ENCODE results near the gene CRK. TPM values are rescaled to one million over a fixed set of nuclear protein-coding genes. Genes with fewer than 3 reads are reported as not detected.
"Not testable (repeated sequence)": the region's sequence is repeated elsewhere in the genome, so short reads cannot be mapped to it uniquely, and the experiment has no call there.

CRK gene
- total and polyA plus RNA-seq, 7 donors = 33.6 to 88.7 (median 67.7) TPM

DNA sequence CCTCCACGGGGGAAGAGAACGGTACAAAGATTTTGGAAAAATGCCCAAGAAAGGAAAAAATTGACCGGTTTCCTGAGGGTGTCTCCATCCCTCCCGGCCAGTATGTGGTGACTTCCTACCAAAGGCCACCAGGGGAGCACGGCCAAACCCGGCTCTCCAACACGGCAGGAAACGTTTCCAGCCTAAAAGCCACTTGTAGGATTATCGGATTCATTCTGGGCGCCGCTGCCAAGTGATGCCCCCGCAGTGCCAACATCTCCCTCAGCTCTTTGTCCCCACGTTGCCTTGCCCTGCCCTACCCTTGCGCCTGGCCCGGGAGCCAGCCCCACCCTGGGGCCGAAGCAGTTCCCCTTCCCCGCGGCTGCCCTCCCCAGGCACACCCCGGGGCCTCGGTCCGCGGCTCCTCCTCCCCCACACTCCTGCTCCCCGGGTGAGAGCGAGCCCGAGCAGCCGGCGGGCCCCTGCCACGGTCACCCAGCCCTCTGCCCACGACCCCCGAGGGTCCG lies 688 bp downstream of the CRK start:
- Histone ChIP-seq H3K4me3 (peak overlapping the region; percentile 64 to 98 (median 81)), H3K36me3 (peaks cover 0 to 10% (median 0%) of the 10 kb centered on the region in 4 donors), H3K27me3 (no peaks in the 10 kb centered on the region), H3K27ac (peak overlapping the region; percentile 96 to 100 (median 98)), H3K4me1 (peaks cover 0 to 58% (median 50%) of the 10 kb centered on the region in 4 donors), H3K9me3 (no peaks in the 10 kb centered on the region)
- TF ChIP-seq EP300 (IDR thresholded peaks at IDR 0.05) (no peak), POLR2AphosphoS5 (IDR thresholded peaks at IDR 0.05) (peak in 3 of 4 donors; percentile 26 to 43 (median 42)), POLR2A (IDR thresholded peaks at IDR 0.05) (no peak)
- TF ChIP-seq, protein P1, sequence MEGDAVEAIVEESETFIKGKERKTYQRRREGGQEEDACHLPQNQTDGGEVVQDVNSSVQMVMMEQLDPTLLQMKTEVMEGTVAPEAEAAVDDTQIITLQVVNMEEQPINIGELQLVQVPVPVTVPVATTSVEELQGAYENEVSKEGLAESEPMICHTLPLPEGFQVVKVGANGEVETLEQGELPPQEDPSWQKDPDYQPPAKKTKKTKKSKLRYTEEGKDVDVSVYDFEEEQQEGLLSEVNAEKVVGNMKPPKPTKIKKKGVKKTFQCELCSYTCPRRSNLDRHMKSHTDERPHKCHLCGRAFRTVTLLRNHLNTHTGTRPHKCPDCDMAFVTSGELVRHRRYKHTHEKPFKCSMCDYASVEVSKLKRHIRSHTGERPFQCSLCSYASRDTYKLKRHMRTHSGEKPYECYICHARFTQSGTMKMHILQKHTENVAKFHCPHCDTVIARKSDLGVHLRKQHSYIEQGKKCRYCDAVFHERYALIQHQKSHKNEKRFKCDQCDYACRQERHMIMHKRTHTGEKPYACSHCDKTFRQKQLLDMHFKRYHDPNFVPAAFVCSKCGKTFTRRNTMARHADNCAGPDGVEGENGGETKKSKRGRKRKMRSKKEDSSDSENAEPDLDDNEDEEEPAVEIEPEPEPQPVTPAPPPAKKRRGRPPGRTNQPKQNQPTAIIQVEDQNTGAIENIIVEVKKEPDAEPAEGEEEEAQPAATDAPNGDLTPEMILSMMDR (IDR thresholded peaks at IDR 0.05) = peak; percentile 37 to 76 (median 64)
- intact Hi-C loops (cut with DNase I) = loop anchor here (2.0 kb wide), 1 partner anchor 91 kb away; no protein-coding TSS in a partner anchor
- peak; percentile 89 for DNase-seq
- WGBS, 2 donors = 0% methylated on average over 31 of the region's 31 CpGs

DNA sequence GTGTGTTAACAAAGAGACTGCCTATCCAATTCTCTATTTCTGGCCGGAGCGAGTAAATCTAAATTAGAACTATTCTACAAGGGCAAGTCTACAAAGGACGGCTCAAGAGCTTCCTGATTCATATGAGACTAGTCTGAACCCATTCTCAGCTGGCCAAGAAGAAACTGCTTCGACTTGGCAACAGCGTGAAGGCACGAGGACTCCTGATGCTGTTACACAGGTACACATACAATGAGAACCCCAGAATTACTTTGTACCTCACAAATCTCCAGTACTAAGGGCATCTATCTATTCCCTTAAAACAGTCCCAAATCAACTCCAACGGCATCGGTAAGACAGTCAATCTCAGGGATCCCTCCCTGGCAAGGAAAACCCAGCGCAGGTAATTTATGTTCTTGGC lies 1.5 kb downstream of the CRK start:
- Histone ChIP-seq H3K27me3 (no peaks in the 10 kb centered on the region), H3K4me1 (peaks cover 0 to 57% (median 46%) of the 10 kb centered on the region in 4 donors), H3K4me3 (peak overlapping the region; percentile 64 to 98 (median 81)), H3K9me3 (no peaks in the 10 kb centered on the region), H3K27ac (peak overlapping the region; percentile 96 to 100 (median 98)), H3K36me3 (peaks cover 0 to 10% (median 0%) of the 10 kb centered on the region in 4 donors)
- no peak for DNase-seq
- intact Hi-C loops (cut with DNase I) = loop anchor here (2.0 to 5.0 kb wide), 2 partner anchors 57 to 90 kb away; no protein-coding TSS in a partner anchor
- TF ChIP-seq EP300 (IDR thresholded peaks at IDR 0.05) (no peak), POLR2A (IDR thresholded peaks at IDR 0.05) (no peak), POLR2AphosphoS5 (IDR thresholded peaks at IDR 0.05) (no peak)
- TF ChIP-seq, protein P1 (IDR thresholded peaks at IDR 0.05) = no peak
- 53 to 76% methylated on average over 9 of the region's 9 CpGs for WGBS, 2 donors

DNA sequence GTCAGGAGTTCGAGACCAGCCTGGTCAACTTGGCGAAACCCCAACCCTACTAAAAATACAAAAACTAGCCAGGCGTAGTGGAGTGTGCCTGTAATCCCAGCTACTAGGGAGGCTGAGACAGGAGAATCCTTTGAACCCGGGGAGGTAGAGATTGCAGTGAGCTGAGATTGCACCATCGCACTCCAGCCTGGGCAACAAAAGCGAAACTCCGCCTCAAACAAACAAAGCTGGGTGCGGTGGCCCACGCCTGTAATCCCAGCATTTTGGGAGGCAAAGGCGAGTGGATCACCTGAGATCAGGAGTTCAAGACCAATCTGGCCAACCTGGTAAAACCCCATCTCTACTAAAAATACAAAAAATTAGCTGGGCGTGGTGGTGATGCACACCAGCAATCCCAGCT lies 2.3 kb downstream of the CRK start:
- WGBS, 2 donors = 40 to 79% methylated on average over 11 of the region's 11 CpGs
- H3K36me3 ChIP-seq, H3K9me3 ChIP-seq, H3K27me3 ChIP-seq, DNase-seq: not testable (repeated sequence)
- peak overlapping the region in 1 of 4 donors; percentile 98 for H3K4me3 ChIP-seq
- intact Hi-C loops (cut with DNase I) = loop anchor here (2.0 to 5.0 kb wide), 2 partner anchors 56 to 89 kb away; no protein-coding TSS in a partner anchor
- H3K27ac ChIP-seq = peak overlapping the region in 3 of 4 donors; percentile 96 to 100 (median 99)
- H3K4me1 ChIP-seq = peaks cover 0 to 65% (median 54%) of the 10 kb centered on the region in 4 donors

DNA sequence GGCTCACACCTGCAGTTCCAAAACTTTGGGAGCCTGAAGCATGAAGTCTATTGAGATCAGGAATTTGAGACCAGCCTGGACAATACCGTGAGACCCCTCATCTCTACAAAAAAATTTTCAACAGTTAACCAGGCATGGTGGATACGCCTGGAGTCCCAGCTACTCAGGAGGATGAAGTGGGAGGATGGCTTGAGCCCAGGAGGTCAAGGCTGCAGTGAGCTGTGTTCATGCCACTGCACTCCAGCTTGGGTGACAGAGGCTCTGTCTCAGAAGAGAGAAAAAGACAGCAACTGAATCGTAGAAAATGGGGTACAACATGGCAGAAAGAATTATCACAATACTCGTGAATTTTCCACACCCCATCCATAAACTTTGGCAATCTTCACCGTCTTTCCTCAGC lies 3.2 kb downstream of the CRK start:
- H3K4me3 ChIP-seq = no peak overlapping the region
- TF ChIP-seq POLR2A (IDR thresholded peaks at IDR 0.05) (no peak), POLR2AphosphoS5 (IDR thresholded peaks at IDR 0.05) (no peak), EP300 (IDR thresholded peaks at IDR 0.05) (no peak)
- TF ChIP-seq, protein P1 (IDR thresholded peaks at IDR 0.05) = no peak
- intact Hi-C loops (cut with DNase I) = loop anchor here (5.0 kb wide), 1 partner anchor 56 kb away; no protein-coding TSS in a partner anchor
- peaks cover 0 to 10% (median 0%) of the 10 kb centered on the region in 4 donors for H3K36me3 ChIP-seq
- no peaks in the 10 kb centered on the region for H3K27me3 ChIP-seq
- peaks cover 0 to 68% (median 56%) of the 10 kb centered on the region in 4 donors for H3K4me1 ChIP-seq
- H3K27ac ChIP-seq = peak overlapping the region in 1 of 4 donors; percentile 8
- no peaks in the 10 kb centered on the region for H3K9me3 ChIP-seq
- WGBS, 2 donors = 41 to 77% methylated on average over 5 of the region's 5 CpGs
- no peak for DNase-seq

DNA sequence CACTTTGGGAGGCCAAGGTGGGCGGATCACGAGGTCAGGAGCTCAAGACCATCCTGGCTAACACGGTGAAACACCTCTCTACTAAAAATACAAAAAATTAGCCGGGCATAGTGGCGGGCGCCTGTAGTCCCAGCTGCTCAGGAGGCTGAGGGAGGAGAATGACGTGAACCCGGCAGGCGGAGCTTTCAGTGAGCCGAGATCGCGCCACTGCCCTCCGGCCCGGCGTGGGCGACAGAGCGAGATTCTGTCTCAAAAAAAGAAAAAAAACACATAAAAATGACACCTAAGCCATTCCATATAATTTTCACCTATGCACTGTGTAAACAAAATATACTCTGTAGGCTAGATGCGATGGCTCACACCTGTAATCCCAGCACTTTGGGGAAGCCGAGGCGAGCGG lies 5.8 kb downstream of the CRK start:
- intact Hi-C loops (cut with DNase I) = loop anchor here (5.0 kb wide), 1 partner anchor 53 kb away; no protein-coding TSS in a partner anchor
- peaks cover 0 to 67% (median 52%) of the 10 kb centered on the region in 4 donors for H3K4me1 ChIP-seq

More for the DNA sequence above, 5.8 kb downstream of the CRK start:
- not testable (repeated sequence) for DNase-seq, H3K9me3 ChIP-seq, H3K4me3 ChIP-seq, H3K27me3 ChIP-seq, H3K36me3 ChIP-seq, H3K27ac ChIP-seq
- WGBS, 2 donors = 96 to 97% methylated on average over 21 of the region's 21 CpGs

Data from sigmoid colon (tissue), 7 donors.